Tibial nerve (tissue), 4 donors: ENCODE data around the gene PSMD2. TPM values are rescaled to one million over a fixed set of nuclear protein-coding genes. Genes with fewer than 3 reads are reported as not detected.

Experiments
- DNase-seq, 2 donors: peaks; one replicate each; pipeline ENCODE4 v3.0.0-alpha.2; 2019; ENCODE audit warnings: low spot score in 2 of 2
- H3K27ac ChIP-seq, 4 donors: fragments of 200-600 bp; sonication (generic) in 3 of 4; one replicate each; pipeline ENCODE4 v1.5.1; 2017 to 2019; ENCODE audit warnings: mild to moderate bottlenecking in 1 of 4
- H3K27me3 ChIP-seq, 2 donors: fragments of 200-600 bp; sonication (generic) in 1 of 2; one replicate each; pipeline versions ENCODE4 v1.5.1 to v1.6.0; 2017 to 2019
- H3K36me3 ChIP-seq, 3 donors: fragments of 200-600 bp; sonication (generic); one replicate each; pipeline ENCODE4 v1.5.1; 2018 to 2019
- H3K4me1 ChIP-seq, 4 donors: fragments of 200-600 bp; sonication (generic) in 3 of 4; one replicate each; pipeline ENCODE4 v1.5.1; 2017 to 2019
- H3K4me3 ChIP-seq, 4 donors: fragments of 200-600 bp; sonication (generic) in 3 of 4; one replicate each; pipeline ENCODE4 v1.5.1; 2017 to 2019; ENCODE audit warnings: mild to moderate bottlenecking in 1 of 4, moderate library complexity in 1 of 4
- H3K9me3 ChIP-seq, 4 donors: fragments of 200-600 bp; sonication (generic) in 3 of 4; one replicate each; pipeline ENCODE4 v1.5.1; 2017 to 2019
- EP300 ChIP-seq, 2 donors: sonication (generic); formaldehyde crosslinking; IDR thresholded peaks; one replicate each; pipeline ENCODE4 v1.6.1; 2017; ENCODE audit warnings: antibody characterized with exemption in 2 of 2, mild to moderate bottlenecking in 1 of 2
- POLR2A ChIP-seq, 2 donors: fragments of 450-650 bp; IDR thresholded peaks; one replicate each; pipeline ENCODE4 v1.6.1; 2017; ENCODE audit warnings: antibody characterized with exemption in 2 of 2, mild to moderate bottlenecking in 2 of 2, moderate library complexity in 2 of 2
- WGBS, 2 donors: methylation state at CpG; one replicate each; pipeline ENCODE4 v1.1.5; 2018; 5-methylcytosine and 5-hydroxymethylcytosine counted together
- small RNA-seq: library from RNA; depleted of rRNA; stranded (forward); fragments of <200 nt; gene quantifications from one replicate; pipeline ENCODE3, GENCODE V24; 2016
- total RNA-seq, 4 donors: library from RNA; depleted of rRNA; stranded (reverse); fragments of >200 nt; gene quantifications; one replicate each; pipeline ENCODE4 v1.1.0, GENCODE V29; 2016
- TF ChIP-seq, protein P1 (sequence below), 5 experiments: fragments of 200-600 bp in 3 of 5; fragments of 450-650 bp in 2 of 5; sonication (generic) in 3 of 5; IDR thresholded peaks; one replicate each; pipeline ENCODE4 v1.5.1; 2016 to 2019; ENCODE audit warnings: antibody characterized with exemption in 5 of 5, mild to moderate bottlenecking in 3 of 5, moderate library complexity in 2 of 5

Gene PSMD2
- total RNA-seq, 4 donors from 2014 or later, result 122 to 226 (median 152) TPM

DNA sequence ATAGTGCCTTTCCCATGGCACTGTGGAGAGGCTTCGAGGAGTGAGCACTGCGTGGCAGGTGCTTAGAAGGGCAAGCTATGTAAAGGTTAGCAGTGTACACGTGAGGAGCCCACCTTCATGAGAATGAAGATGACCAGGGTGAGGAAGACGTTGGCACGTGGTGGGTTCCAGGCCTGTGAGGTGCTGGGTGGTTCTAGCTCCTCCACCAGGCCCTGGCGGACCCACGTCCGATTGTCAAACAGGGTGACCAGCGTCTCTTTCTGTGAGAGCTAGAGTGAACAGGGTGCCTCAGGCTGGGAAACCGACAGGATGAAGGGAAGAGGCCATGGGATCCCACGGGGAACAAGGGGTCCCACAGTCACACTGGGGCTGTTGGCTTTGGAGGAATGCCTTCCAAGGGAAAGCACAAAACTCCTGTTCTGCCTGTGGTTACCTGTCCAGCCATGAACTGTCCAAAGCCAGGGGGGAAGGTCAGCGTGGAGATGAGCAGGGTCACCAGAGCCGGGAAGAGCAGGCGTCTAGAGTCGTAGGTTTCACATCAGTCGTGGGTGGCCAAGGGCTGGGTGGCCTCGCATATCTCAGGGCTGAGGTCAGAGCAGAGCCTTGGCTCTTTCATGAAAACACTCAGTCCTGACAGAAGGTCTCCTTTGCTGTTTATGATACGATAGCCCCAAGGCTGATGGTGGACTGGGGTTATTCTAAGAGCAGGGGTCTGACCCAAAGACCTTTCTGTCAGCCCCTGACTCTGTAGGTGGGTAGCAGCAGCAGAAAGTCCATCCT is 56.4 kb downstream of the PSMD2 start:
- Histone ChIP-seq H3K9me3 (no peaks in the 10 kb centered on the region), H3K27me3 (no peaks in the 10 kb centered on the region), H3K36me3 (peaks cover 0 to 64% (median 0%) of the 10 kb centered on the region in 3 donors), H3K4me1 (peaks cover 0 to 79% (median 25%) of the 10 kb centered on the region in 4 donors), H3K4me3 (no peak overlapping the region), H3K27ac (peak overlapping the region in 3 of 4 donors; percentile 15 to 73 (median 55))
- DNase-seq, result no peak
- TF ChIP-seq, protein P1, sequence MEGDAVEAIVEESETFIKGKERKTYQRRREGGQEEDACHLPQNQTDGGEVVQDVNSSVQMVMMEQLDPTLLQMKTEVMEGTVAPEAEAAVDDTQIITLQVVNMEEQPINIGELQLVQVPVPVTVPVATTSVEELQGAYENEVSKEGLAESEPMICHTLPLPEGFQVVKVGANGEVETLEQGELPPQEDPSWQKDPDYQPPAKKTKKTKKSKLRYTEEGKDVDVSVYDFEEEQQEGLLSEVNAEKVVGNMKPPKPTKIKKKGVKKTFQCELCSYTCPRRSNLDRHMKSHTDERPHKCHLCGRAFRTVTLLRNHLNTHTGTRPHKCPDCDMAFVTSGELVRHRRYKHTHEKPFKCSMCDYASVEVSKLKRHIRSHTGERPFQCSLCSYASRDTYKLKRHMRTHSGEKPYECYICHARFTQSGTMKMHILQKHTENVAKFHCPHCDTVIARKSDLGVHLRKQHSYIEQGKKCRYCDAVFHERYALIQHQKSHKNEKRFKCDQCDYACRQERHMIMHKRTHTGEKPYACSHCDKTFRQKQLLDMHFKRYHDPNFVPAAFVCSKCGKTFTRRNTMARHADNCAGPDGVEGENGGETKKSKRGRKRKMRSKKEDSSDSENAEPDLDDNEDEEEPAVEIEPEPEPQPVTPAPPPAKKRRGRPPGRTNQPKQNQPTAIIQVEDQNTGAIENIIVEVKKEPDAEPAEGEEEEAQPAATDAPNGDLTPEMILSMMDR (IDR thresholded peaks at IDR 0.05), result no peak
- TF ChIP-seq EP300 (IDR thresholded peaks at IDR 0.05), result peak in 1 of 2 donors; percentile 3
- 58% methylated on average over 18 of the region's 18 CpGs for WGBS, 2 donors

GRCh38 chr3:184357248-184358123 is 58.4 kb downstream of the PSMD2 start:
- H3K36me3 ChIP-seq, result peaks cover 0 to 60% (median 0%) of the 10 kb centered on the region in 3 donors
- no peak overlapping the region for H3K4me3 ChIP-seq
- no peaks in the 10 kb centered on the region for H3K27me3 ChIP-seq
- TF ChIP-seq EP300 (IDR thresholded peaks at IDR 0.05) (no peak), POLR2A (IDR thresholded peaks at IDR 0.05) (no peak)
- TF ChIP-seq, protein P1 (IDR thresholded peaks at IDR 0.05), result no peak
- DNase-seq, result no peak
- H3K4me1 ChIP-seq, result peaks cover 0 to 65% (median 17%) of the 10 kb centered on the region in 4 donors
- H3K9me3 ChIP-seq, result no peaks in the 10 kb centered on the region
- WGBS, 2 donors, result 87 to 89% methylated on average over 7 to 24 of the region's 24 CpGs
- peak overlapping the region in 2 of 4 donors; percentile 92 to 100 for H3K27ac ChIP-seq

DNA sequence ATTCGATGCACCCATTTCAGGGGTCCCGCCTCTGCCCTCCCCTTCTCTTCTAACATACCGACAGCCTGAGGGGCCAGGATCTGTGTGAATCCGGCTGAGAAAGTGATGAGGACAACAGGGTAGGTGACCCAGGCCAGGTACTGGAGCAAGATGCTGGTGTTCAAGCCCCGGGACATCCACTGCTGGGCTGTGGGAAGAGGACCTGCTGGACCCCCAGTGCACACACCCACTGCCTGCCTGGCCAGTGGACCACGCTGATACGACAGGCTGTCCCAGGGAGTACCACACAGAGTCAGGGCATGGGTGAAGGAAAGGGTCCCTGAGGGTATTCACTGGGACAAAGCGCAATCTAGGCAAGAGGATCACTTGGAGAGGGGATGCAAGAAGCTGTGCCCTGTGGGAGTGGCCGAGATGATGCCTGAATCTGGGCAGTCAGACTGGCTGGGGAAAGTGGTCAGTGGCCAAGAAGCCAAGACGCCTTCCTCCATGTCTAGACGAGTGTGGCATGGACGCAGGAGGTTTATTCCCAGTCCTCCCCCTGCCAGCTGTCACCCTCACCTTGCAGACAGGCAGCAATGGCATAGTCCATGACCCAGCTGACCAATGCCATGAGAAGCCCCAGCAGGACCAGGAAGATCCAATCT is 59.2 kb downstream of the PSMD2 start:
- H3K4me3 ChIP-seq, result peak overlapping the region in 1 of 4 donors; percentile 65
- WGBS, 2 donors, result 85 to 93% methylated on average over 12 of the region's 12 CpGs
- DNase-seq, result no peak
- no peaks in the 10 kb centered on the region for H3K27me3 ChIP-seq
- H3K4me1 ChIP-seq, result peaks cover 0 to 60% (median 16%) of the 10 kb centered on the region in 4 donors
- peak overlapping the region in 2 of 4 donors; percentile 92 to 100 for H3K27ac ChIP-seq
- H3K9me3 ChIP-seq, result no peaks in the 10 kb centered on the region
- H3K36me3 ChIP-seq, result peaks cover 0 to 53% (median 0%) of the 10 kb centered on the region in 3 donors
- no peak for TF ChIP-seq EP300 (IDR thresholded peaks at IDR 0.05)
- no peak for TF ChIP-seq POLR2A (IDR thresholded peaks at IDR 0.05)
- TF ChIP-seq, protein P1 (IDR thresholded peaks at IDR 0.05), result no peak

Small RNA genes lying within 50 kb of the gene (small RNA-seq; reads per million reads assigned to genes)
- 1,598 reads per million, percentile 99 among the genes with 10 or more reads in this experiment for gene SNORD66

Other genes with a start within 250 kb of the PSMD2 start
- gene HTR3C, start 246.2 kb upstream of the PSMD2 start, total RNA-seq, result not detected
- not detected for gene HTR3E, start 202.2 kb upstream of the PSMD2 start, total RNA-seq
- gene EIF2B5, start 163.9 kb upstream of the PSMD2 start, total RNA-seq, result 10 to 100 TPM; 28.8 to 51.0 (median 36.5) TPM
- gene DVL3, start 143.9 kb upstream of the PSMD2 start, total RNA-seq, result 10 to 100 TPM; 45.2 to 86.5 (median 66.1) TPM
- gene AP2M1, start 124.4 kb upstream of the PSMD2 start, total RNA-seq, result 100 to 1,000 TPM; 182 to 212 (median 199) TPM
- gene ABCF3, start 113.0 kb upstream of the PSMD2 start, total RNA-seq, result 10 to 100 TPM; 51.6 to 96.9 (median 64.0) TPM
- gene VWA5B2, start 69.7 kb upstream of the PSMD2 start, total RNA-seq, result 1 to 10 TPM in 1 of 4 donors, under 1 TPM in 2, not detected in 1; 0.21 to 1.8 (median 0.22) TPM
- gene ALG3, start 50.3 kb upstream of the PSMD2 start, total RNA-seq, result 10 to 100 TPM; 38.9 to 79.5 (median 58.7) TPM
- gene EEF1AKMT4, start 49.6 kb upstream of the PSMD2 start, total RNA-seq, result 1 to 10 TPM in 3 of 4 donors, under 1 TPM in 1; 0.98 to 4.8 (median 2.5) TPM
- not detected for gene CAMK2N2, start 37.7 kb upstream of the PSMD2 start, total RNA-seq
- not detected for gene ECE2, start 23.2 kb upstream of the PSMD2 start, total RNA-seq
- 100 to 1,000 TPM; 173 to 248 (median 192) TPM for gene EIF4G1, start 15.4 kb downstream of the PSMD2 start, total RNA-seq
- gene FAM131A, start 38.4 kb downstream of the PSMD2 start, total RNA-seq, result 10 to 100 TPM; 35.0 to 45.3 (median 39.6) TPM
- 10 to 100 TPM; 51.3 to 86.3 (median 54.9) TPM for gene CLCN2, start 62.4 kb downstream of the PSMD2 start, total RNA-seq
- gene POLR2H, start 62.5 kb downstream of the PSMD2 start, total RNA-seq, result 100 to 1,000 TPM in 1 of 4 donors, 10 to 100 TPM in 3; 65.1 to 181 (median 95.3) TPM
- gene THPO, start 79.0 kb downstream of the PSMD2 start, total RNA-seq, result under 1 TPM in 3 of 4 donors, not detected in 1; 0.20 to 0.84 (median 0.44) TPM
- gene CHRD, start 80.8 kb downstream of the PSMD2 start, total RNA-seq, result 10 to 100 TPM; 29.1 to 44.6 (median 34.3) TPM